Measurements from ENCODE around the gene GRIP2. TPM values are rescaled to one million over a fixed set of nuclear protein-coding genes. Genes with fewer than 3 reads are reported as not detected.

Gene GRIP2
- total RNA-seq, 2 experiments from 2014 or later = not detected

DNA sequence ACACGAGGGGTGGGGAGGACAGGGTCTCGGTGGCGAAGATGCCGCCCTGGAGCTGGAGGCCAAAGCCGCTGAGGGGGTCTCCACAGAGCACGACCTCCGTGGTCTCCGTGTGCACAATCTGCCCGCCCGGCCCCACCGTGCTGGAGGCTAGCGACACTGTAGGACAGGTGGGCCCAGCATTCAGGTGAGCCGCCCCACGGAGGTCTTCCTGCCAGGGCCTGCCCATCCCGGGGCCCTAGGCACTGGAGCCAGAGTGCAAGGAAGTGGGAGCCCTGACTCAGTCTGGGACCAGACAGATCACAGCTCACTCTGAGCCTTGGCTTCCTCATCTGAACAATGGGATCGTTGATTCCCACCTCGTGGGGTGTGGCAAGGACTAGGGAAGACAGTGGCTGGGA is 25.8 kb downstream of the GRIP2 start:
- ChIA-PET POLR2A (no interaction called here), CTCF (no interaction called here)
- Mint-ChIP-seq H3K36me3 (ENCODE audit: low read depth) (no peaks in the 10 kb centered on the region), H3K4me3 (no peak overlapping the region), H3K27ac (no peak overlapping the region), H3K9me3 (no peaks in the 10 kb centered on the region), H3K4me1 (ENCODE audit: low read depth) (no peaks in the 10 kb centered on the region), H3K27me3 (no peaks in the 10 kb centered on the region)
- no peak for DNase-seq
- no peak for ATAC-seq
- TF ChIP-seq, protein P1, sequence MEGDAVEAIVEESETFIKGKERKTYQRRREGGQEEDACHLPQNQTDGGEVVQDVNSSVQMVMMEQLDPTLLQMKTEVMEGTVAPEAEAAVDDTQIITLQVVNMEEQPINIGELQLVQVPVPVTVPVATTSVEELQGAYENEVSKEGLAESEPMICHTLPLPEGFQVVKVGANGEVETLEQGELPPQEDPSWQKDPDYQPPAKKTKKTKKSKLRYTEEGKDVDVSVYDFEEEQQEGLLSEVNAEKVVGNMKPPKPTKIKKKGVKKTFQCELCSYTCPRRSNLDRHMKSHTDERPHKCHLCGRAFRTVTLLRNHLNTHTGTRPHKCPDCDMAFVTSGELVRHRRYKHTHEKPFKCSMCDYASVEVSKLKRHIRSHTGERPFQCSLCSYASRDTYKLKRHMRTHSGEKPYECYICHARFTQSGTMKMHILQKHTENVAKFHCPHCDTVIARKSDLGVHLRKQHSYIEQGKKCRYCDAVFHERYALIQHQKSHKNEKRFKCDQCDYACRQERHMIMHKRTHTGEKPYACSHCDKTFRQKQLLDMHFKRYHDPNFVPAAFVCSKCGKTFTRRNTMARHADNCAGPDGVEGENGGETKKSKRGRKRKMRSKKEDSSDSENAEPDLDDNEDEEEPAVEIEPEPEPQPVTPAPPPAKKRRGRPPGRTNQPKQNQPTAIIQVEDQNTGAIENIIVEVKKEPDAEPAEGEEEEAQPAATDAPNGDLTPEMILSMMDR (IDR thresholded peaks at IDR 0.05) = no peak
- intact Hi-C loops (cut with micrococcal nuclease) = no loop called here

DNA sequence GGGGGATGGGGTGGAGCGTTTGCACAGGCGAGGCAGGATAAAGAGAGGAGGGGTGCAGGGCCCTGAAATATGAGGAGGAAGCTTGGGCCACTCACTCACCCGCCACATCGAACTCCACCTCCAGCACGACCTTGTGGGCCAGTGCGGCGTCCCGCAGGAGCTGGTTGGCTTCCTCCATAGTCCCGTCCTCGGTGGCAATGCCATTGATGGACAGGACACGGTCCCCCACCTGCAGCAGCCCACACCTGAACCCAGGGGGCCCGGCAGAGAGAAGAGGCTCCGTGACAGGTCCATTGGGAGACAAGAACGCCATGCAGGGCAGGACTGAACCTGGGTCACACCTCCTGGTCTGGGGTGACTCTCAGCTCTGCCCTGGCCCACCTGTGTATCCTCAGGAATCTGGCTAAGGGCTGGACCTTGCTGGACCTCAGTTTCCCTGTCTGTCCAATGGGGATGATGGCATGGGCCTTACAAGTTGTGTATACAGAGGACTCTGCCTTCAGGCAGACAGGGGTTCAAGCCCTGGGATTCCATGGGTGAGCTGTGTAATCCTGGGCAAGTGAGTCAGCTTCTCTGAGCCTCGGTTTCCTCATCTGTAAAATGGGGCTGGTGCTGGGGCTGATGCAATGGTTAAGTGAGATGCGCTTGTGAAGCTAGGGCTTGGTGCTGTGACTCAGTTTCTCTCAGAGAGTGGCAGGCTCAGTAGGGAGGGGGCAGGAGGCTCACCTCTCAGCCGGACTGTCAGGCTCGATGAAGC is 26.4 kb downstream of the GRIP2 start:
- H3K4me1 Mint-ChIP-seq (ENCODE audit: low read depth) = no peaks in the 10 kb centered on the region
- CTCF ChIA-PET = interaction anchor here (1.2 kb wide), 1 partner anchor 8 kb away, joined by 3 read pairs; no protein-coding TSS in a partner anchor
- ATAC-seq = no peak
- H3K36me3 Mint-ChIP-seq (ENCODE audit: low read depth) = no peaks in the 10 kb centered on the region
- H3K27me3 Mint-ChIP-seq = no peaks in the 10 kb centered on the region
- intact Hi-C loops (cut with micrococcal nuclease) = no loop called here
- H3K27ac Mint-ChIP-seq = no peak overlapping the region
- H3K4me3 Mint-ChIP-seq = no peak overlapping the region
- DNase-seq = no peak
- POLR2A ChIA-PET = no interaction called here
- no peaks in the 10 kb centered on the region for H3K9me3 Mint-ChIP-seq
- TF ChIP-seq, protein P1 (IDR thresholded peaks at IDR 0.05) = no peak

DNA sequence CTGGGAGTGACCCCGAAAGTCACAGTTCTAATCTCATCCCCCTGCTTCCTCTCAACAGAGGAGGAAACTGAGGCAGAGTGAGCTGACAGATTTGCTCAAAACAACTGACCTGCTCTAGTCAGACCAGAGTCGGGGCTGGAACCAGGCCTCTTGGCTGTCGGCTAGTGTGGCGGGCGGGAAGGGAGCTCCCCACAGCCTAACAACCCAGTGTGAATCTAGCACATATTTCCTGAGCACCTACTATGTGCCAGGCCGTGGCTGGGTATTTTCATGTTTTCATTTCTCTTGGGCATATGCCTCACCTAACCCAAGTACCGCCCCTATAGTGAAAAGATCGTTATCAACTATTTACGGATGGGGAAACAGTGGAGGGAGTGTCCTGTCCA is 27.2 kb downstream of the GRIP2 start:
- TF ChIP-seq, protein P1 (IDR thresholded peaks at IDR 0.05) = no peak
- ChIA-PET POLR2A (no interaction called here), CTCF (interaction anchor here (1.2 kb wide), 1 partner anchor 9 kb away, joined by 3 read pairs; no protein-coding TSS in a partner anchor)
- Mint-ChIP-seq H3K27ac (no peak overlapping the region), H3K27me3 (no peaks in the 10 kb centered on the region), H3K4me1 (ENCODE audit: low read depth) (no peaks in the 10 kb centered on the region), H3K36me3 (ENCODE audit: low read depth) (no peaks in the 10 kb centered on the region), H3K4me3 (no peak overlapping the region), H3K9me3 (no peaks in the 10 kb centered on the region)
- DNase-seq = no peak
- intact Hi-C loops (cut with micrococcal nuclease) = no loop called here
- ATAC-seq = no peak

DNA sequence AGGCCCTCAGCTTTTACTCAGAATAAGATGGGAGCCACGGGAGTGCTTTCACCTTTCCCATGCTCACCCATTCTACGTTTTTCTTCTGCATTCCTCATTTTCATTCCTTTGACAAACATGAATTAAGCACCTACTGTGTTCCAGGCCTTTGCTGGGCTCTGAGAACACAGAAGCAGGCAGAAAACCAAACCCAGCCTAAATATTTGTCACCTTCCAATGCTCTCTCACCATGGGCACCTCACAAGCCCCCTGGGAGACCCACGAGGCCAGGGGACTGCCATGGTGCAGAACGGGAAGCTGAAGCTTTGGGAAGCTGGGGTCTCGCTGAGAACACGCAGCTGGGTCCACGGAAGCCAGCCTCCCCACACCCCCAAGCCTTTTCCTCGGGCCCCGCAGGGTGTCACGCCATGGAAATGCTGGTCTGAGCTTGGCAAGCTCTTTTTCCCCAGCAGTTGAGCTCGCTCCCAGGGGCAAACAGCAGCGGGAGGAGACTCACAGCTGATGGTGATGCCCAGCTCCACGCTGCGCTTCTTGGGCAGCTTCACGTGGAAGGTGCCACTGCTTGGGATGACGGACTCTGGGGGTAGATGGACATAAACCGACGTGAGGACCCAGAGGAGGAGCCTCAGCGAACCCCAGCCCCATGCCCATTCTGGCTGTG is 27.7 kb downstream of the GRIP2 start:
- intact Hi-C loops (cut with micrococcal nuclease) = no loop called here
- ATAC-seq (no peak), DNase-seq (no peak)
- Mint-ChIP-seq H3K4me1 (ENCODE audit: low read depth) (no peaks in the 10 kb centered on the region), H3K9me3 (no peaks in the 10 kb centered on the region), H3K27ac (no peak overlapping the region), H3K4me3 (no peak overlapping the region), H3K27me3 (no peaks in the 10 kb centered on the region), H3K36me3 (ENCODE audit: low read depth) (no peaks in the 10 kb centered on the region)
- POLR2A ChIA-PET = no interaction called here
- TF ChIP-seq, protein P1 (IDR thresholded peaks at IDR 0.05) = no peak
- CTCF ChIA-PET = interaction anchor here (0.8 to 1.4 kb wide), 3 partner anchors 10 to 309 kb away, joined by 3 read pairs; no protein-coding TSS in a partner anchor

DNA sequence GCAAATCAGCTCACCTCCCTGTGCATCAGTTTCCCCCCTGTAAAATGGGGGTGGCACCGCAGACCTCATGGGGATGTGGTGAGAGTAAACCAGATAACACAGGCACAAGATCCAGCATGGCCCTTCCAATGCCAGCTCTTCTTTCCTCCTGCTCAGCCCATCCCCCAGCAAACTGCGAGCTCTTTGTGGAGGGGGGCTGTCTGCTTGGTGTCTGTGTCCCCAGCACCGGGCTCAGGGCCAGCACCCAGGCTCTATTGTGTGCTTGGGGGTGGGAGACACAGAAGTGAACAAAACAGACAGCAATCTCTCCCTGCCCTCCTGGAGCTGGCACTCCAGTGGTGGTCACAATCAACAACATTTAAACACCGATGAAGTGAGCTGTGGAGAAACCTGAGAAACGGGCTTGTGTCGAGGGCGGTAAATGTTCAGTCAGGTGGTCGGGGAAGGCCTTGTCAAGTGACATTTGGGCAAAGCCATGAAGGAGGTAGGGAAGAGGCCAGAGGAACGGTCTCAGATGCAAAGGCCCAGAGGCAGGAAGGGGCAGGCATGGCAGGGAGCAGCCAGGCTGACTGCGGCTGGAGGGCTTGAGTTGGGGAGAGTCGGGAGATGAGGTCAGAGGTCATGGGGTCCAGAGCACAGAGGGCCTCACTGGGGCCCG is 28.4 kb downstream of the GRIP2 start:
- no peak for ATAC-seq
- intact Hi-C loops (cut with micrococcal nuclease) = no loop called here
- H3K4me3 Mint-ChIP-seq = no peak overlapping the region
- no peaks in the 10 kb centered on the region for H3K27me3 Mint-ChIP-seq
- no peaks in the 10 kb centered on the region for H3K4me1 Mint-ChIP-seq (ENCODE audit: low read depth)
- TF ChIP-seq, protein P1 (IDR thresholded peaks at IDR 0.05) = no peak
- no peaks in the 10 kb centered on the region for H3K9me3 Mint-ChIP-seq
- no peaks in the 10 kb centered on the region for H3K36me3 Mint-ChIP-seq (ENCODE audit: low read depth)
- no peak overlapping the region for H3K27ac Mint-ChIP-seq
- no peak for DNase-seq
- POLR2A ChIA-PET = no interaction called here
- CTCF ChIA-PET = interaction anchor here (0.8 to 1.4 kb wide), 2 partner anchors 21 to 308 kb away, joined by 3 read pairs; no protein-coding TSS in a partner anchor

Data from activated CD8-positive, alpha-beta T cell treated with anti-CD3 and anti-CD28 coated beads for 36 hours (primary cell).